Femur (tissue), 1 donor: ENCODE results near the gene TECPR1.

Experiments used
- DNase-seq: peaks from one replicate; pipeline ENCODE4 v3.0.0-alpha.2; 2017

TECPR1 gene, protein sequence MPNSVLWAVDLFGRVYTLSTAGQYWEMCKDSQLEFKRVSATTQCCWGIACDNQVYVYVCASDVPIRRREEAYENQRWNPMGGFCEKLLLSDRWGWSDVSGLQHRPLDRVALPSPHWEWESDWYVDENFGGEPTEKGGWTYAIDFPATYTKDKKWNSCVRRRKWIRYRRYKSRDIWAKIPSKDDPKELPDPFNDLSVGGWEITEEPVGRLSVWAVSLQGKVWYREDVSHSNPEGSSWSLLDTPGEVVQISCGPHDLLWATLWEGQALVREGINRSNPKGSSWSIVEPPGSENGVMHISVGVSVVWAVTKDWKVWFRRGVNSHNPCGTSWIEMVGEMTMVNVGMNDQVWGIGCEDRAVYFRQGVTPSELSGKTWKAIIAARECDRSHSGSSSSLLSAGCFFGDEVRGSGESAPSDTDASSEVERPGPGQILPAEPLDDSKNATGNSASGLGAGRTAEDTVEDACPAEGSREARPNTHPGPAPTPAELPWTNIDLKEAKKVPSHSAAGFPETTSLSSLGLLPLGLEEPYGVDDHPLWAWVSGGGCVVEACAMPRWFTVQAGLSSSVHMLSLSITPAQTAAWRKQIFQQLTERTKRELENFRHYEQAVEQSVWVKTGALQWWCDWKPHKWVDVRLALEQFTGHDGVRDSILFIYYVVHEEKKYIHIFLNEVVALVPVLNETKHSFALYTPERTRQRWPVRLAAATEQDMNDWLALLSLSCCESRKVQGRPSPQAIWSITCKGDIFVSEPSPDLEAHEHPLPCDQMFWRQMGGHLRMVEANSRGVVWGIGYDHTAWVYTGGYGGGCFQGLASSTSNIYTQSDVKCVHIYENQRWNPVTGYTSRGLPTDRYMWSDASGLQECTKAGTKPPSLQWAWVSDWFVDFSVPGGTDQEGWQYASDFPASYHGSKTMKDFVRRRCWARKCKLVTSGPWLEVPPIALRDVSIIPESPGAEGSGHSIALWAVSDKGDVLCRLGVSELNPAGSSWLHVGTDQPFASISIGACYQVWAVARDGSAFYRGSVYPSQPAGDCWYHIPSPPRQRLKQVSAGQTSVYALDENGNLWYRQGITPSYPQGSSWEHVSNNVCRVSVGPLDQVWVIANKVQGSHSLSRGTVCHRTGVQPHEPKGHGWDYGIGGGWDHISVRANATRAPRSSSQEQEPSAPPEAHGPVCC

DNA sequence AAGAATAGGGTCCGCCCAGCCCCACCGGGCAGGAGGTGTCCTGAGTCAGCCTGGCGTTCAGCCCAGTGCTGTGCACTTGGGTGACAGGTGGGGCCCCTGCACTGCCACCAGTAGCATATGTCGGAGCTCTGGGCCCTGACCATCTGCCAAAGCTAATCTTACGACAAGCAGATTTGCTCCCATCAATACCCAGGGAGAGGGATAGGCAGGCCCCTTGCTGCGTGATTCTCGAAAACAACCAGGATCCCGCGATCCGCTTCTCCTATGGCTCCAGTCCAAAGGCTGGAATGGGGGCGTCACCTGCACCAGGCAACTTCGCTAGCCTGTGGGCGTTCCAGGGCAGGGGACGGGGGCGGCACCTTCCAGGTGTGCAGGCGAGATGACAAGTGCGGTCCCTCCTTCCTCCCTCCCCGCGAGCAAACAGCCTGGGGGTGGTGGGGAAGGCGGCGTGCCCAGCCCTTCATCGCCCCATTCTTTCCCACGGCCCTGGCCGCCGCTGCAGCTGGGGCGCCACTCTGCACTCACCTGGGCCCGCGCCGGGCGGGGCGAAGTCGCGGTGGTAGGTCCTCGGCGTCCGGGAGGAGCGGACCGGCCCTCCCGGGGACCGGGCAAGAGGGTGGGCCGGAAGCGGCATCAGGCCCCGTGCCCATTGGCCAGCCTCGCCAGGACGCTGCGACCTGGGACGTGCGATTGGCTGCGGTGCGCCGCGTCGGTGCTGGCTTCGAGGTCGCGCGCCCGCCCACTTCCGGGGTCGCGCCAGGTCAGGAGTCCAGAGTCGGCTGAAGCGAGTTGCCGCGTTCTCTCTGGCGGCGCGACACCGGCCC is at the start of gene TECPR1:
Gene TECPR1 (minus strand): TSS at position 632 of the 824 bp plus-strand sequence. CDS start 6,086 bp downstream, outside the sequence.
- peak; percentile 95 for DNase-seq

DNA sequence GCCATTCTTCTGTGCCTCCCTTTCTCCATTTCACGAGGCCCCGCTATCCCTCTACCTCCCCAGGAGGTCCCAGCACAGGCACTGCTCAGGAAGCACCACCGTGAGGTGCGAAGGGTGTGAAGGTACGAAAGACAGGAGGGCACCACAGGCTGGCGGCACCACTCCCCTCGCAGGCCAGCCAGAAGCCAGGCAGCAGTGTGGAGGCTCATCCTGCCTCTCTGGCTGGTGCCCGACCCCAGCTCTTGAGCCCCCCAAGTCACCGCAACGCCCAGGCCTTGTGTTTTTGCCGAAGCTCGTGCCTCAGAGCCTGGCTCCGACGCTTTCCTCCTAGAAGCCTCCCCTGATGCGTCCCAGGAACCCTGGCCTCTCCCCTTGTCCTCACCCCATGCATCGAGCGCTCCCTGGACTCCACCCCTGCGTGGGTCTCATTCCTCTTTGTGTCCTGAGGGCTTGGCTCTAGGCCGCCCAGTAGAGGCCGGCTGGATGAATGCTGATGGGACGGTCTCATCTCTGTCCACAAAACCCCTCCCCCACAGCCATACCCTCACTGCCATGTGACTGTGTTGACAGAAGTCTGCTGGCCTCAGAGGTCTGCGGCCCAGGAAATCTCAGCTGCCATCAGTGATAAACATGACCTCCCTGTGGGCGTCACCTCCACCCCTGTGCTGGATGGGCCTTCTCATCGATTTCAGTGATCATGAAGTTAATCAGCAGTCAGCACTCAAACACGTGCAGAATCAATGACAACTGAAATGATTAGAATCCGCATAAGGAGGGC is 48.8 kb upstream of the TECPR1 start:
- DNase-seq: no peak

DNA sequence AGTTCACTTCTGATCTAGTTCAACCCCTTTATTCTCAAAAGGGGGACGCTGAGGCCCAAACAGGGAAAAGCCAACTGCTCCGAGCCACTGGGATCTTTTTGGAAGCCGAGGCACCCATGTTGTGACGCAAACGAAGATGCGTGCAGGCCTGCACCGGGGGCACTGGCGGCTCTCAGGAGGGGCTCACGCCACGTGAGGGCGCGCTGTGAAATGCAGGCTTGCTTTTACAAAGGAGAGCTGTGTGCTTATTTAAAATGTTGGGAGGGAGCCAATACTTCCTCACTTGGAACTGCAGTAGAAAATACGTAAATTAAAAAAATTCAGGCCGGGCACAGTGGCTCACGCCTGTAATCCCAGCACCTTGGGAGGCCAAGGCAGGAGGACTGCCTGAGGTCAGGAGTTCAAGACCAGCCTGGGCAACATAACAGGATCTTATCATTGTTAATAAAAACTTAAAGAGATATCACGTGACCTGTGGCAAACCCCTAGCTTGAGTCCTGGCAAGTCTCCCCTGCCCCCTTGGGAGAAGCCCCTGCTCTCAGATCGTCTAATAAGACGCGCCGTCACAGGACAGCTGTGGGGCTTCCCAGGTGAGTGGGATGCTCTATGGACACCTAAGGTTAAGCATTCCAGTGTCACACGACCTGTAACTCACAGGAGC is 45.7 kb upstream of the TECPR1 start:
- no peak for DNase-seq

DNA sequence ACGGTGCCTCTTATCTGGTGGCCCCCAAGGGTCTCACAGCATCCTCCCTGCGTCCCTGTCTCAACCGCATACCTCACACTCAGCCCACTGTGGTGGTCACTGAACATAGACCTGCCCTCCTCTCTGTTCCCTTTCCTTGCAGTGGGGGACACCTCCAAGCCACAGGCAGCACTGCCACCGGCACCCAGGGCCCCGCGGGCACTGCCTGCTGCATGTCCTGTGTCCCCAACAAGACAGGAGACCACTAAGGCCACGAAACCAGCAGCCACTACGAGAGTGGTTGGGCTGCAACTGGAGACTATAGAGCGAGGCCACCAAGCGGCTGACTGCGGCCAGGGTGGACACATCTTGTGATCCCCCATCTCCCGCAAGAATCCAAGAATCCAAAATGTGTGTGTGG is 44.8 kb upstream of the TECPR1 start:
- no peak for DNase-seq

DNA sequence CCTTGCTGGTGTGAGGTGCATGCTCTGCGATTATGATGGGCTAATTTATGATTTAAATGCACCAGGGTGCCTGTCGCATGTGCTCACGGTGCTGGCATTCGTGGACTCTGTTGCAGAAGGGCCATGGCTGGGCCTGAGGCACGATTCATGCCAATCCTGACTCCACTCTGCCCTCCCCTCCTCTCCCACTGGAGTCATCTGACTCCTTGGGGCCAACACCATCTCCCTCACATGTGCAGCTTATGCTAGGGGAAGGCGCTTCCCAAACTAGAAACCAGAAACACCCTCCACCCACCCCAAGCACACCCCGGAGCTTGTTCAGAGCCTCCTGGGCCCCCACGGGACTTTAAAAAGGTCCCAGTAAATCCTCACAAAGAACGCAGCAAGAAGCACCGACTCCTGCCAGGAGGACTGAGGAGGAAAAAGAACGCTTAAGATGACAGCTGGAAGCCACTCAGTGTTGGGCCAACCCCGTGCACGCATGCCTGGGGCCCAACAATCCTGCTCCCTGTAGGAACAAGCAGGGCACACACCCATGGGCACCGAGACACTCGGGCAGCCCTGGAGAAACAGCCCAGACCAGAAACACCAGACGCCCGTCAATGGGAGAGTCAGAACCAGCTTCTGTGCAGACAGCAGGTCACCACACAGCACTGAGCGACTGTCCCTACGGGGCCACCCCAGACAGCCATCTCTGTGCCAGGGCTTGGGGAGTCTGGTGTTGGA is 43.6 kb upstream of the TECPR1 start:
- no peak for DNase-seq

DNA sequence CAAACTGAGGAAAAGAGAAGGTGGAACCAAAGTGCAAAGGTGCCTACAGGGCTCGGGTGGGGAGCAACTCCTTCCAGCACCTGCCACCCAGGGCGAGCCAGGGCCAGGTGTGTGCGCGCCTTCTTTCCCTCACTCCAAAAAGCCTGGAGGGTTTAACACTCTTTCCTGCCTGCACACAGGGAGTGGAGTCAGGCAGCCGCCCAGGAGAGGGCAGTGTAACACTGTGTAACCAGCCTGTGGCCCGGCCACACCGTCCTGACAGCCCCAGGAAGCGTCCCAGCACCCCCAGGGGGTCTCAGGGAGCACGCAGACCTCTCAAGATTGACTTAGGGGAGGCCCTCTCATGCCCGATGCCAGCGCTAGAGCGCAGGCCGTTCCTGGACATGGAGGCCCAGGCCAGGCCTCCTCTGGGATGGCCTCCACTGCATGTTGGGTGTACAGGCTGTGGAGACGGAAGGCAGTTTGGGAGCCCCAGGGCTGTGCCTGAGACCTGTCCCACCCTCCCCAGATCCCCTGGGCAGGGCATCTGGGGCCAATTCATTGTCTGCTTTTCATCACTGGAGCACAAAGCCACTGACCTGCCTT is 42.9 kb upstream of the TECPR1 start:
- DNase-seq: peak; percentile 65

DNA sequence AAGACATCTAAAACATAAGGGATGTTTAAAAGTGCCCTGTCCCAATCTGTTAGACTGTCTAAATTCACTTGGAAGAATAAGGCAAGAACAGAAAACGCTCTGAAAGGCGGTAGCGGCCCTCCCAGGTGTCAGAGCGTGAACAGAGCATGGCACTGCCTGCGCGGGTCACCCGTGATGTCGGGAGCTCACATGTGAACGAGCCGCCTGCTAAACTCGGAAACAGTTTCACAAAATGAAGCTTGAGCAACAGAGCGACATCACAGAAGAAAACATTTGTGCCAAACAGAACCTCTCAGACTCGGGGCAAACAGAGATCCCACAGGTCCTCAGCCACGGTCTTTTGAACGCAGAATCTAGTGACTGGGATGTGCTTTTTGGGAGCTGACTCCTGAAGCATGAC is 42.3 kb upstream of the TECPR1 start:
- DNase-seq: no peak

DNA sequence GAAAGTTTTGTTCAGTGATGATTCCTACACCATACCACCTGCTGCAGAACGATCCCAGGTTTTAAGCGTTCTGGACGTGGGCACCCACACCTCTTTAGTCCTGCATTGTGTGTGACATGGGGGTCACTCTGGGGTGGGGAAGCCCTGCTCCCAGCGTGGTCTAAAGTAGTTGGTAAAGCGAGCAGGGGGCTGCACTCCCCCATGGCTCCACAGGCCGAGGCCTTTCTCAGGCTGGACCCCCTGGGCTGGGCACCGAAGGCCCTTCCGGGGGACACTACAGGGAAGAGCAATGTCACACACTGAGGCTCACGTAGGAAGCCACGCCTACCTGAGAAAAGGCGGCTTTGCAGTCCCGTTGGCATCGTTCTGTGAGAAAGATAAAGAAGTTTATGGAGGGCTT is 41.7 kb upstream of the TECPR1 start:
- DNase-seq: no peak

DNA sequence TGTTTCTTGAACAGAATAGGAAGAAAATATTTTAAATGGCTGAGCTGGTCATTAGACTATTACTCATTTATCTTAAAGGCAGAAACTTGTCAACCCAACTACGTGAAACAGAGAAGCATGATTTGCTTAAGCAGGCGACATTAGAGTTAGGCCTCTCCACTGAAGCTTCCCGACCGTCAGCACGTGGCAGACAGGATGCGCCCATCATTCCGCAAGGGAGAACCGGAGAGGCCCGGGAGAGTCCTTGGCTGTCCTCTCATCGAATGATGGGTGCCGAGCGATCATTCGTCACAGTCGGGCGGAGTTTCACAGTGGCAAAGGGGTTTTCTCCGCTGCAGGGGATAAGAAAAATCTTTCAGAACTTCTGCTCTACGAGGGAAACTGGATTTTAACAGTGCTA is 41.2 kb upstream of the TECPR1 start:
- DNase-seq: no peak

DNA sequence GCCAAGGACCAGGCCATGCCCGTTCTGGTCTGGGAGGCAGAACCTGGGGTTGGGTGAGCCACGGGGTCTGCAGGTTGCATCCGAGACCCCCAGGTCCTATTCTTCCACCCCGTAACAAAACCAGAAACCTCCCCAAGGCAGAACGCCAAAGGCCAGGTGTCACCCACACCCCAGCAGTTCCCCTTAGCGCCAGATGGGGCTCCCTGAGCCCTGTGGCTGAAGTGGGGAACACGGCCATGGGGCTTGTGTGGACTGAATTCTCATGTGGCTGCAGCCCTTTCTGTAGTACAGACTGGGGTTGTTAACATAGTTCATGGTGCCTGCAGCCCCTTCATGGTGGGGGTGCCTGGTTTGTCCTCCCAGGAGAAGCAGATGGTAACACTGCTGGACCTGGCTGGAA is 39.7 kb upstream of the TECPR1 start:
- no peak for DNase-seq

DNA sequence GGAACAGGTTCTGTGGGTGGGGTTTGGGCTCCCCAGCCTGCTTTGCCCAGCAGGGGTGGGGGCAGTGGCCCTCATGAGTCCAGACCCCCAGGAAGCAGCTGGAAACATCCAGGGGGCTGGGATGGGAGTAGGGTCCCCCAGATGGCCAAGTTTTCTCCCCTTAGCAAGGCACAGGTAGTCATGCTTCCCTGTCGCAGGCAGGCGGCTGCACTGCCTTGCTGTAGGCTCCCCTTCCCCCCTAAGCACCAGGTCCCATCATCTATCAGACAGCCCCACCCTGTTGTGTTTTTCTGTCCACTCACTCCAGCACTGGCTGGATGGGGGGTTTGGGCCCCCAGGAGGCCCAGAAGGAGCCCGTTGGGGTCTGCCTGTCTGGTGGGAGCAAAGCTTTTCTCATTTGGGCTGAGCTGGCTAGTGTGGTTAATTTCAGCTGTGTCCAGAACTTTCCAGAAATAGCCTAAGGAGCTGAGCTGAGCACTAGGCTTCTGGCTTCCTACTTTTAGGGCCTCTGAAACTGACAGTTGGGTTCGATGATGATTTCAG is 37.4 kb upstream of the TECPR1 start:
- DNase-seq: no peak

DNA sequence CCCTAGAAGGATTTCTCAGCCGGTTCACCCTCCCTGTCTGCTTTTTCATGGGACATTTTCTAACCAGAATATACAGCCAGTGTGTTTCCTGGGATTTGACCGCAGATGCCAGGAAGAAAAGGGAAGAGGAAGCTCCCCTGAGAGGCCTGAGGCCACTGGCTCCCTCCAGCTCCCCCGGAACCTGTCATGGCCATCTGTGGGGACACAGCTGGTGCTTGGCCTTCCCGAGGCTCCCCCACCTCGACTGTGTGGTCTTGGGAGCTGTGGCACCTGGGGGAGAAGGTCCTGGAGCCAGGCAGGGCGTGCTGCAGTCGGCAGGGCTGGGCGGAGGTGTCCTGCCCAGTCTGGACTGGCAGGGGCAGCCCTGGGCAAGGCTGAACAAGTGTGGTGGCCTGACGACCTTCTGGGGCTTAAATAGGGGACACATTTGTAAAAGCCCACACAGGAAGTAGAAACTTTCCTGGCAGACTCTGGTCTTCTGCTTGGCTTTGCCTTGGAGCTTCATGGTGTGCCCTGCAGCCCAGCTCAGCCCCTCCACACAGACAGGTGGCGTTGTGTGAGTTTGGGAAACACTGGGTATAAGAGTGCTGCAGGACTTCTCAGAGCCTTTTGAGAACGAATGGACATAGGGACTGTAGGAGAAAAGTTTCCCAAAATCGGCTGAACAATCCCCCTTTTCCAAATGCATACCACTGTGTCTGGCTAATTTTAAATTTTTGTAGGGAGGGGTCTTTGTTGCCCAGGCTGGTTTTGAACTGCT is 36.2 kb upstream of the TECPR1 start:
- DNase-seq: no peak

DNA sequence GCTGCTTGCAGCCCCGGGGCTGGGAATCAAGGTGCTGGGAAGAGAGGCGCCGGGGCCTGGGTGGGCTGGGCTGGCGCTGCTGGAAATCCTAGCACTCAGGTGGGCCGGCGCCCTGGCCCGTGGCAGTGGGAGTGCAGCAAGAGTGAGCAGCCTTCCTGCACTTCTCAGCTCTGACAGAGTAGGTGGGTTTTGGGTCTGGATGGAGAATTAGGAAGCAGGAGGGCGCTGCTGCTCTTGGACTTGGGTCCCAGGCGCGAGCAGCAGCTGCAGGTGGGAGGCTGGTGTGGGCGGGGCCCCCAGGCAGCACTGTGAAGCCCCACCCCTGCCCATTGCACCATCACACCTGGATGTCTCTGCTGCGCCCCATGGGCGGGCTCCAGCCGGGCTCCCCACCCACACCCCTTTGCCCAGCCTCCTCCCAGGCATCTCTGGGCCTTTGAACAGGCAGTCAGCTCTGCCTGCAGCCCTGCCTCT is 35.5 kb upstream of the TECPR1 start:
- no peak for DNase-seq

DNA sequence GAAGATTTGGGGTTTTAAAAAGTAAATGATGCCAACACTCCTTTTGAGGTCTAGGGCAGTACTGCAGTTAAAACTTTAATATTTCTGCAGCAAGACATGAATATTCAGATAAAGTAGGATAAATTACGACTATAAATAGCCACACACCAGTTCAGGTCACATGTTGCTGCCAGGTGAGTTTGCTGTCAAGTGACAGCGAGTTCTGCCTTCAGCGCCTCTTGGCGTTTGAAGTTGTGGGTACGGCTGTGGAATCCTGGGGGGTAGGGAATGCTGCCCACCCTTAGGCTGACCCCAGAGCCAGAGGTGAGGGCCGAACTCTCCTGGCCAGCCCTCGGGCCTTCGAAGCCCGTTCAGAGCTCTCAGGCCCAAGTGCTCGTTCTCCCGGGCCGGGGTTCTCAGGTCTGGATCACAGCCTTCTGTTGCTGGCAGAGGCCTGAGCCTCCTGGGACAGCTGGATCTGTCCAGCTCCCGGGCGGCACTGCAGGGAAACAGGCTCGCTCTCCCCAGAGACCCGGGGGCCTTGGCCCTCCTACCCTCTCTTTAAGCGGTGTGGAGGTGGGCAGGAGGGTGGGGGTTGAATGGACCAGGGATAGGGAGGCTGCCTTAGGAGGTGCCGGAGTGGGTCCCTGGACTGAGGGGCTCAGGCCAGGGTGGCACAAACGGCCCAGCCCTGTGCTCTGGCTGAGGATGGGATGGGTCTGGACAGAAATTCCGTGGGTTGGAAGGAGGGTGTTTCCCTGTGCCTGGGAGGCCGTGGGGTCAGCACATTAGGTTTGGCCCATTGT is 34.9 kb upstream of the TECPR1 start:
- DNase-seq: no peak

DNA sequence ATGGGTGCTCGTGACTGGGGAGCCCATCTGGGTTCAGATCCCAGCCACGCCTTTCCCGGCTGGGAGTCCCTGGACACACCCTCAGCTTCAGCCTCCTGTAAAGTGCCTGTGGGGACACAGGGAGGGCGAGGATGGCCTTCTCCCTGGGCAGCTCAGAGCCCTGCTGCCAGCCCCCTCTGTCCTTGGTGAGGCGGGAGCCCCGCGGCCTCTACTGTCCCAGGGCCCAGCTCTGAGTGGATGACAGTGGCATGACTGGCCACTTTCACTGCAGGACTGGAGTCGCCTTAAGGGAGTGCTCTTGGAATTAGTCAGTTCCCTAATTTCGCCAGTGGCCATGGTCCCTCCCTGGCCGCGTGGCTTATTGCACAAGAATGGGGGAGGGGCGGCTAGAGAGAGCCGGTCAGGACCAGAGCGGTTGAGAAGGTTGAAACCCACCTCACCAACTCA is 34.1 kb upstream of the TECPR1 start:
- no peak for DNase-seq

DNA sequence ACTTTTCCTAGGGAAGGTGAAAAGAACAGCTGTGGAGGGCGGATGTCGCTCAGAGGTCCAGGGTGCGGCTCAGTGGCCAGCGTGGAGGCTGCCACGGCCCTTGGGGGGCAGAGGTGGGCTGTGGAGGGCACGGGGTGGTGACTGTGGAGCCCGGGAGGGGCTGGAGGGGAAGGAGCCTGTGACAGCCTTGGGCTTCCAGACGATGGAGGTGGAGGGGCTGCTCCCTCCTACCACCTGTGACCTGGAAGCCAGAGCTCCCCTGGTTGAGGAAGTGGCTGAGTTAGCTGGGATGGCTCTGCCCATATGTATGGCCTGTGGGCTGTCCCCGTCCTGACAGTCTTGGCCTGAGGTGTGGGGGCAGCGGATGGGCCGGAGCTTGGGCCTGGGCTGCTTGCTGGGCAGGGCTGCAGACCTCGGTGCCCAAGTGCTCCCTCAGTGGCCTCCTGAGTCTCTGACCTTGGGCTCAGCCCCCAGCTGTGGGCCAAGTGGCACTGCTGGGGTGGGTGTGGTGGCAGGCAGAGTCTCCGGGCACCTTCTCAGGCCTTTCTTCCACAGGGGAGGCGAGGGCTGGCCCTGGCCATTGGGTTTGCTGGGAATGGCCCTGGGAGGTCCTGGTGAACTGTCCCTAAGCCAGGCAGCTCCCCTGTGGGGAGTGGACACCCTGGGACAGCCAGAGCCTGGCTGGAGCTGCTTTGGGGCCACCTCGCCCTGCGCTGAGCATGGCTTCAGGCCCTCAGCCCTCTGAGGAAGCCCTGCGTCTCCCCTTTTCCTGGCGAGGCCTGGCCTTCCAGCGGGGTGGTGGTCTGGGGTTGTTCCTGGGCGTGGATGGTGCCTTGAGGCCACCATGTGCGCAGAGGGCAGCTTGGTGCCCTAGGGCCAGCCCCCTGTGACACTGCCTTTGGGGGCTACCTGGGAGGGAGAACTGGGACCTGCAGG is 33.4 kb upstream of the TECPR1 start:
- no peak for DNase-seq
